Stomach (tissue), 4 donors: Measurements from ENCODE around the gene GIMAP2.
"Not testable (repeated sequence)": the region's sequence is repeated elsewhere in the genome, so short reads cannot be mapped to it uniquely, and the experiment has no call there.

Source experiments
- CTCF ChIP-seq, 7 experiments: fragments of 450-650 bp in 4 of 7; fragments of 200-600 bp in 3 of 7; sonication (generic) in 3 of 7; IDR thresholded peaks; one replicate each; pipeline ENCODE4 v1.5.1; 2016 to 2019; ENCODE audit warnings: antibody characterized with exemption in 7 of 7, control low read depth in 2 of 7, mild to moderate bottlenecking in 1 of 7
- POLR2A ChIP-seq, 4 donors: fragments of 450-650 bp; IDR thresholded peaks; one replicate each; pipeline ENCODE4 v1.6.1; 2016; ENCODE audit warnings: antibody characterized with exemption in 4 of 4, control low read depth in 2 of 4, mild to moderate bottlenecking in 1 of 4, moderate library complexity in 1 of 4

GRCh38 chr7:150671798-150672585 is 13.5 kb upstream of the GIMAP2 start:
- TF ChIP-seq CTCF, POLR2A (IDR thresholded peaks at IDR 0.05): not testable (repeated sequence)
